DLD1 (cell line): ENCODE results near the gene TESK1.
"Not testable (repeated sequence)": the region's sequence is repeated elsewhere in the genome, so short reads cannot be mapped to it uniquely, and the experiment has no call there.

ENCODE experiments used
- in situ Hi-C: cut with HindIII; loops from 2 replicates; pipeline ENCODE4 v1.10.0; 2017; ENCODE audit warnings: low sequenced_read_pairs

Gene TESK1

GRCh38 chr9:35645736-35646135 lies 40.7 kb downstream of the TESK1 start:
- in situ Hi-C loops = not testable (repeated sequence)

GRCh38 chr9:35646153-35646532 lies 41.1 kb downstream of the TESK1 start:
- in situ Hi-C loops = no loop called here

GRCh38 chr9:35646533-35647265 lies 41.6 kb downstream of the TESK1 start:
- in situ Hi-C loops = no loop called here

GRCh38 chr9:35649431-35650340 lies 44.6 kb downstream of the TESK1 start:
- in situ Hi-C loops = no loop called here

GRCh38 chr9:35650341-35651158 lies 45.5 kb downstream of the TESK1 start, which contains the start of gene SIT1:
Gene SIT1, minus strand, starts transcription at chr9:35650931. Its CDS starts 78 bp downstream, at chr9:35650853.
- in situ Hi-C loops = no loop called here

GRCh38 chr9:35651956-35652828 lies 47.1 kb downstream of the TESK1 start:
- in situ Hi-C loops = no loop called here

- in situ Hi-C loops = no loop called here
These were observed 47.8 kb downstream of the TESK1 start for GRCh38 chr9:35652829-35653209.

GRCh38 chr9:35653611-35654010 lies 48.5 kb downstream of the TESK1 start:
- in situ Hi-C loops = no loop called here

GRCh38 chr9:35656348-35656747 lies 51.3 kb downstream of the TESK1 start:
- in situ Hi-C loops = no loop called here

- in situ Hi-C loops = no loop called here
These were observed 51.9 kb downstream of the TESK1 start for GRCh38 chr9:35656831-35657545.

GRCh38 chr9:35657546-35658136 lies 52.6 kb downstream of the TESK1 start, which contains the start of gene RMRP:
Gene RMRP, minus strand, starts transcription at chr9:35658019.
- in situ Hi-C loops = no loop called here

GRCh38 chr9:35658137-35658967 lies 53.3 kb downstream of the TESK1 start, which contains the start of gene CCDC107:
Gene CCDC107, plus strand, starts transcription at chr9:35658292. Its CDS starts 88 bp downstream, at chr9:35658380.
- in situ Hi-C loops = no loop called here

GRCh38 chr9:35658968-35659220 lies 53.8 kb downstream of the TESK1 start:
- in situ Hi-C loops = no loop called here

- in situ Hi-C loops = no loop called here
These were observed 54.3 kb downstream of the TESK1 start for GRCh38 chr9:35659340-35659739.
